ENCODE measurements around the gene LRCH4.

DNA sequence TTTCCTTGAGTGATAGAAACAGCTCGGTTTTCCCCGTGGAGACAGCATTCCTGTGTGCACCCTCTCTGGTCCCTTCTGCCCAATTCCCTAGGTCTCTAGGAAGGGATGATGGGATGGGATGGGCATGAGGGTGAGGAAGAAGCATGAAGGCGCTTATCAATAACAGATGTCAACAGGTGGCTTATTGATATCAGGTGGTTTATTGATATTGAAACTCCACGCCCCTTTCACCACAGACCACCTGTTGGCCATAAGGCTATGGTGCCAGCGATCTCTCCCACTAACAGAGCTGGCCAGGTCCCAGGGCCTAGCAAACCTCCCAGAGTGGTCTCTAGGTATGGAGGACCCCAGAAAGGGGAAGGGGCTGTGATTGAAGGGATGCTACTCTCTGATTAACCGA, 34.3 kb upstream of the LRCH4 start:
- no peak for TF ChIP-seq POLR2A (IDR thresholded peaks at IDR 0.05; ENCODE audit: low read depth, low read length)
- no peak for TF ChIP-seq TAF1 (IDR thresholded peaks at IDR 0.05; ENCODE audit: low read depth, low read length)
- no peak for TF ChIP-seq POLR2AphosphoS5 (IDR thresholded peaks at IDR 0.05; ENCODE audit: low read depth, low read length)
- TF ChIP-seq POU2F2 (IDR thresholded peaks at IDR 0.05; ENCODE audit: low read depth, low read length) = no peak
